Smooth muscle cell of bladder (primary cell): ENCODE results near the gene GRIK3. TPM values are rescaled to one million over a fixed set of nuclear protein-coding genes. Genes with fewer than 3 reads are reported as not detected.

ENCODE experiments used
- total RNA-seq: library from RNA; depleted of rRNA; stranded (reverse); fragments of >200 nt; gene quantifications from 2 replicates; pipeline ENCODE4 v1.2.3, GENCODE V29; 2014

Gene GRIK3
- total RNA-seq: not detected in 2 replicates

GRCh38 chr1:37034121-37035013, at the start of gene GRIK3:
Gene GRIK3 (minus strand): TSS chr1:37034515. CDS start chr1:37034108, 407 bp downstream.

